Fibroblast of upper back skin (primary cell): ENCODE data around the gene AGAP1.

Experiments
- DNase-seq: peaks from one replicate; pipeline ENCODE4 v3.0.0-alpha.2; 2013

Gene AGAP1

DNA sequence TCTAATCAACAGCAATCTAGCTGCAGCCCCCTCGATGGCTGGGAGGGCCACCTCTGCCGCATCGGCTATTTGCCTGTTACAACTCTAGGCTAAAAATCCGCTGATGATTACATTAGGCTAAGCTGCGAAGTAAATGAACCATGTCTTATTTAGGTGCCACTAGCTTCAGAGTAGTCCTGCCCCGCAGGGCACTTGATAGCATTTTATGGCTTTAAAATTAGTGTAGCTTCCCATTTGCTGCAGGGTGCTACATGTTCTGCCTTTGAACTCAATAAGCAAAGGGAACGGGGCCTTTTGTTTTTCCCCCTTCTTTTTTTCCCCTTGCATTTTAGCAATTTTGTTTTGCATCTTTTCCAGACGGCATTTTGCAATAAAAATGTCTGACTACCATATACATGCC, 404.1 kb downstream of the AGAP1 start:
- DNase-seq = no peak

DNA sequence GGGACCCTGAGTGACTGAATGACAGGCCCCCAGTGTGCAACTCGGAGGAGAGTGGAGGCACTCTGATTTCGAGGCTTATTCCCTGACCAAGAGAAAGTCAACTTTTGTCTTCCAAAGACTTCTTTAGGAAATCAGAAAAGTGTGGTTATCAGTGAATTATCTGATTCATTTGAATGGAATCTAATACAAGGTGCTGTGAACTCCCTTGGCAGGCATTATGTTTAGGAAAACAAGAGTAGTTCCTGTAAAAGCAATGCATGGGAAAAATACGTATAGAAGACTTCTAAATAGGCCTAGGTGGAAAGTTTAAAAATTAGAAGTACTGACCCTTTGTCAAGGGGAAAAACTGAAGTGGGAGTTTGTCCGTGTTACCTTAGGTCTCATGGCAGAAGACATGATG, 404.9 kb downstream of the AGAP1 start:
- DNase-seq = peak; percentile 5

DNA sequence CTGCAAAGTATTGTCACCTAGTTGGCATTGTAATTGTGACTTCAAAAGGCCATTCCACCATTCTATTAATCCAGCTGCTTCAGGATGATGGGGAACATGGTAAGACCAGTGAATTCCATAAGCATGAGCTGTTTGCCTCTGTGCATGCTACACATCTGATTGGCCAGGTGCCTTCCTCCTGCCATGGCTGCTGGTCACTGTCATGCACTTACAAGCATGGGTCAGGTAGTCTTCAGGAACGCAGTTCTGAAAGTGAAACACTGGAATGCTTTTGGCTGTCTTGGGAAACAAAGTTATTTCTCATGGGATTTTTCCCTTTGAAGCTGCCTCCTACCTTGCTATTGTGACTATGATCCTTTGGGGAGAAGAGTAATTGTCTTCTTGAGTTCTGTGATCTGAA, 406.8 kb downstream of the AGAP1 start:
- peak; percentile 17 for DNase-seq

DNA sequence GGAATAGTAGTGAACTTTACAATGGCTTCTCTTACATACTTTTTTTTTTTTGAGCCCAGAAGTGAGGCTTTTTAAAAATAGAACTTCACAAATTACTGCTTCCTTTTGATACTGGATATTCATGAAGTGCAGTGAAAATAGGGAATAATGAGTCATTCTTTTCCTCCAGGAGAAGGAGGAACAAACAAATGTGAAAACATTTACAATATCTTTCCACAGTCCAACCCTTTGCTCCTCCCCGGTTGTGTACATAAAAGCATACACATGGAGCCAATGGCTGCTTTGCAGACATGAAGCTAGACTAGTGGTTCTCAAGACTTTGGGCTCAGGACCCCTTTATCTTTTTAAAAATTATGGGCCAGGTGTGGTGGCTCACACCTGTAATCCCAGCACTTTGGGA, 407.4 kb downstream of the AGAP1 start:
- no peak for DNase-seq

DNA sequence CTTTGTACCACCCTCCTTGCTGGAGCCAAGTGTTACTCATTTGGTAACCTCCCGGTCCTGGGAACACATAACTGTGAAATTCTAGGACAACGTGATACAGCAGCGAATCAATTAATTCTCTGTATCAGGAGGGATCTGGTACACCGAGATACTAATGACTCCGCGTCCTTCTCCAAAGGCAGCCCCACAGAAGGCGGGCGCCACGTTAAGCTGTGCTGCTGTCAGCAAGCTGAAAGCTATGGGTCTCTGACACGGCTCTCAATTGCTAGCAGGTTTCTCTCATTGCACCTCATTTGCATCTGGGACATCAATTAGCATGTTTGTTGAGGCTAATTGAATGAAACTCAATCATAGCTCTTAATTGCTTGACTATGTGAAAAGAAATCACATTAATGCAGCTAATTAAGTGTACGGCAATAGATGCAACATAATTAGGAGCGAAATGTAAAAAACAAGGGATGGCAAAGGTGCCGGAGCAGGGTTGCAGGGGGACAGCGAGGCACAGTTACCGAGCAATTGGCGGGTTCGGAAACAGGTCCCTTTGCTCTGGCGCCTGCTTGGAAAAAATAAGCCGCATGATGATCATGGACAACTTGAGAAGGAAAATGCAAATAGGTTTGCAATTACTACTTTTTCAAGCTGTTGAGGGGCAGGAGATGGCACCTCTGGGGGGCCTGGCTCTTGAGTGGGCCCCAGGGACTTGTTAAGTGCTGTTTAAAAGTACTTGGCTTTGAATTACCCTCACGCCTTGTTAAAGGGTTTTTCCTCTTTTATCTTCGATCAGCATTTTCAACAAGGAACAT, 410.1 kb downstream of the AGAP1 start:
- no peak for DNase-seq

DNA sequence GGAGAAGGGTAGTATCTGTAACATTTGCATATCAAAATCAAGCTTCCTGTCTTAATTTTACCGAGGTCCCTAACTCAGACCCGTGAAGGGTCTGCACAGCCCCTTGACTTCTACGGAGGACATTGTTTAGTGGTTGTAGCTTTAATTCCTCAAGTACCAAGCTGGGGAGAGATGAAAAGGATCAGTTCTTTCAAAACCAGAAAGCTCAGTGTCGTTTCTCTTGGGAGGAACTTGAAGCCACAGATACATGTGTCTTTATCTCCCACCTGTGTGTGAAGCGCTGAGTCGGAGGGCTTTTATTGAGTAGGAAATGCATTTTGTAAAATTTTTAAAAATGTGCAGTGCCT, 410.7 kb downstream of the AGAP1 start:
- DNase-seq = no peak

DNA sequence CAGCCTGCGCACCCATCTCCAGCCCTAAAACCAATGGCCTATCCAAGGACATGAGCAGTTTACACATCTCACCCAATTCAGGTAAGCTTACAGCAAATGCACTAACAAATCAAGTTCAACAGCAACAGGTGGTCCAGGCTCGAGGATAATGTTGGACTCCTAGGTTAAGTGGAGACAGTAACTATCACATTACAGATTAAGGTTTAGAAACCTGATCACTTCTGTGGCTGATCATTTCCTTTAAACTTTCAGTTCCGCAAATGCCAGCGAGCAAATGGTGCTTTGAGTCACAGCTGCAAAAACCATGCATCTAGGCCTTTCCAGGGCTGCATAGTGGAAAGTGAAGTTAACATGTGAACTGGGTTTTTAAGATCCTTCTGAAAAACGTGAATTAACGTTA, 415.0 kb downstream of the AGAP1 start:
- DNase-seq = no peak

DNA sequence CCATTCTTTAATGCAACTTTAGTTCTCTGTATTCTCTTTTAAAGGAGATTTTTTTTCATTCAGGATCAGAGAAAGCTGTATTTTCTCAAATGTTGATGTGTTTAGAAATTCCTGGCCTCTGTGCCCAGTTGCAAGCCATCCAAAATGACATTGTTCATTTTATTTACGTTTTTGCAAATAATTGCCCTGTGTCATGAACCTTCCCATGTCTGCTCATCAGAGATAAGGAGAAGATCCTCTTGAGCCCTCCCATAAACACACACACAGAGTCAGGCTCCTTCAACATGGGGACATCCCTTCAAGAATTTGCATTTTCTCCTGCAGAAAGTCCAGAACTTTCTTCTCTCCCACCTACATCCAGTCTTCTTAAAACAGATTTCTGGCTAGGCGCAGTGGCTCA, 415.5 kb downstream of the AGAP1 start:
- no peak for DNase-seq

DNA sequence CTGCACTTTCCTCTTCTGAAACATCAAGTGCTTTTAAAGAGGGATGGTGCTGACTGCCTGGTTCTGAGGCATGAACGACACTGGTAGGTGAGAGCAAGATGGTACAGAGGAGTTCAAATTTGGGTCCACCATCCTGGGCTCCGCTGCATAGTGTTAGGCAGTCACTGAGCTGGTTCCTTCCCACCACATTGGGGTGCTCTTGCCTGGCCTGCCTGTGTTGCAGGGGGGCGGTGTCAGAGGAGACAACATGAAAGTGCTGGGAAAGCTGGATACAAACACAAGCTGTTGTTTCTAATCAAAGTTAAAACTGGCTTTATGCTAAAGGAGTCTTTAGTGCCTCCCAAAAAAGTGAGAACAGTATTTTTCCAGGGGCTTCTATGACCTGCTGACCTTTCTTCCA, 416.2 kb downstream of the AGAP1 start:
- no peak for DNase-seq

DNA sequence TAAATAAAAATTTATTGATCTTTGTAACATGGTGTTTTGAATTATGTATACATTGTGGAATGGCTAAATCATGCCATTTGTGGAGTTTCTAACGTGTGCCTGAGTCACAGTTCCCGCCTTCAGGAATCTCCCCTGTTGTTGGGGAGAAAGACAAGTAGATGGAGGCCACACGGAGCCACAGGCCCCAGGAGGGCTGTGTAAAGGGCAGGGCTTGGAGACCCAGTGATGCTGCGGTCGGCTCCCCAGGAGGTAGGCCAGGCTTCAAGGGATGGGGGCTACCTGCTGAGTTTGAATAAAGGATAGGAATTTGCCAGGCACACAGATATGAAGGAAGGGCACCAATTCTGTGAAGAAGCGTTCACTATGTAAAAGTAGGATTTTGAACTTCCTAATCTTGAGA, 417.3 kb downstream of the AGAP1 start:
- DNase-seq = no peak

DNA sequence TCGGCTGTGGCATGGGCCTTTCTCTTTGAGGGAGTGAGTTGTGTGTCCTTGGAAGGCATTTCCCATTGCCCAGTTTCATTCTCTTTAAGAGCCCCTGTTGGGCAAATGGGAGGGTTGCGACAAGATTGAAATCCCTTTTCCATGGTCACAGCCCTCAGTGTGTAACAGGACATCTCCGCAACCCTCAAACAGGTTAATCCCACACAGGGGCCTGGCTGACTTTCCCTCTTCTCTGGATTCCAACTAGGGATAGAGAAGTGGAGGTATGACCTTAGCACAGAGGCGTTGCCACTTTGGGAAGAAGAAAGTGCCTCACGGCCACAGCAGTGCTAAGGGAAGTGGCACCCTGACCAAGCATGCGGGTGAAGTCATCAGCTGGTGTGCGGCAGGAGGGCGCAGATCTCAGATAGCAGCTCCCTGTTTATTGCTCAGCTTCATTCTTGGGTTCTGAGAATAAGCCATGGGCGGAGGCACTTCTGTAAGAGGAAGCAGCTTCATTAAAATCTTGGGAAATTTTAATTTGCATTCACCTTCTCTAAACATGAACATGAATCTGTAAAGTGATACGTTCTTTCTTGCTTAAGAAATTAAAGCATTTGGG, 417.9 kb downstream of the AGAP1 start:
- no peak for DNase-seq

DNA sequence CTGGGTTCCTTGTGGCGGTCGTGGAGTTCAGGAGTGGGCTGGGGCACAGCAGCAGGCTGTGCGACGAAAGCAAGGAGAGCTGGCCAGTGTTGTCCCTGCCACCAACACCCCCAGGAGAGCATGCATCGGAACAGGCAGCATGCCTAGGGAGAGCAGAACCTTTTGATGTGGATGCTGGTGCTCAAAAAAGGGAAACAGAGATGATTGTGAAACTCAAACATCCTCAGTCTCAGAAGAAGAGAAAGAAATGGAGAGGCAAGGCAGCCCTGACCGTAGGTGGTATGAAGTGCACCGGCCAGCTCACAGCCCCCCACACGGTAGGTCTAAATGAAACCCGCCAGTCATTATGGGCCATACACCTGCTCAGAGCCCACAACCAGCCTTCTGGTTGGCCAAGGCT, 420.9 kb downstream of the AGAP1 start:
- DNase-seq = no peak

DNA sequence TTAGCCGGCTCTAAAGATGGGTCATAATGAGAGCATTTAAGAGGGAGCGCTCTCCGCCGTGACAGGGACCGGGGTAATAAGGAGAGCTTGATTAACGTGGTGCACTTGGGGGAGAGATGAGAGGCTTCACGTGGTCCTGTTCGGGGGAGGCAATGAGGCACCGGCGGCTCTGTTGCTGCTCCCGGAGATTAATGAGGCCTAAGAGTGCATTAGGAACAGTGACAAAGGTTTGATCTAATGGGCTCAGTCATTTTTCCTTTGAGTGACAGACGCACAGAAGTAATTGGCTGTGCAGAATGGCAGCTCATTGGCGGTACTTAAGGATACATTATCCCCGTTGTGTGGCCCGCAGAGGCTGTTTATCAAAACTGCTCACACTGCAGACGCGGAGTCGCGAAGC, 423.7 kb downstream of the AGAP1 start:
- no peak for DNase-seq

DNA sequence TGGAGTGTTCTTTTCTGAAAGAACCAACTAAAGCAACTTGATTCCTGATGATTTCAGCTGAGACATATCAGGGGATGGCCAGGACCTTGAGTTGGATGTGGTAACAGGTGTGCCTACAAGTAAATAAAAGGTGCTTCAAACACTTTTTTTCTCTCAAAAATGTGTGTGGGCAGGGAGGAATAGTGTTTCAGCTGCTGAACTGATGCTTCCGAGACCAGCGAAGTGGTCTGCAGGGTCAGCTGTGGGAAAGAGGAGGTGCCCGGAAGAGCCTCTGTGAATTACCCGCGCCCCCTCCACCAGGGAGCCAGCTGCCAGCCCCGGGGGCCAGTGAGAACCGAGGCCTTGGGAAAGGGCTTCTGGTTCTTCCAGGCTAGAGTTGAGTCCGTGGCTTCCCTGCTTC, 425.0 kb downstream of the AGAP1 start:
- no peak for DNase-seq

DNA sequence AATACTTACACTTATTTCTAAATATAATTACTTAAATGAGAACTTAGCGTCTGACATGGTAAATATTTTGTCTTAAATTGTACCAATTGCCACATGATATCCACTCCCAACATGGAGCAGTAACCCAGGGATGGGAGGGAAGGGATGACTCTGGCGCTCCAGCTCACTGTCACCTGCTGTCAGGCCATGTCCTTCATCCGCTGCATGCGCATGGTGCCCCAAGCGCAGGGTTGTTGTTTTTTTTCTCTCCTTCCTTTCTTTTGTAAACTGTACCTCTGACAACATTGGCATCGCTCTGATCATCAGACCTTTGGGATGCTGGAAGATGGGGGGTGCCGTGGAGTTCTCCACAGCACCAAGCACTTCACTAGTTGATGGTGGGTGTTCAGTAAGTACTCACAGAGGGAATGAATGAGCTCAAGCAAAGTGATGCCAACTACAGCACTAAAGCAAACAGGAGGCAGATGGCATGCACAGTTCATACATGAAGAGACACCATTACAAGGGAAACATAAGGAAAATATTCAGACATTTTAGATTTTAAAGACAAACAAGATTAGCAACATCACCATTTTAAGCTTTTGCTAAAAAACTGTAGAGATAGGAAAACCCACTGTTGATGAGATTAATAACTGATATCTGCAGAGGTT, 426.5 kb downstream of the AGAP1 start:
- DNase-seq = no peak

DNA sequence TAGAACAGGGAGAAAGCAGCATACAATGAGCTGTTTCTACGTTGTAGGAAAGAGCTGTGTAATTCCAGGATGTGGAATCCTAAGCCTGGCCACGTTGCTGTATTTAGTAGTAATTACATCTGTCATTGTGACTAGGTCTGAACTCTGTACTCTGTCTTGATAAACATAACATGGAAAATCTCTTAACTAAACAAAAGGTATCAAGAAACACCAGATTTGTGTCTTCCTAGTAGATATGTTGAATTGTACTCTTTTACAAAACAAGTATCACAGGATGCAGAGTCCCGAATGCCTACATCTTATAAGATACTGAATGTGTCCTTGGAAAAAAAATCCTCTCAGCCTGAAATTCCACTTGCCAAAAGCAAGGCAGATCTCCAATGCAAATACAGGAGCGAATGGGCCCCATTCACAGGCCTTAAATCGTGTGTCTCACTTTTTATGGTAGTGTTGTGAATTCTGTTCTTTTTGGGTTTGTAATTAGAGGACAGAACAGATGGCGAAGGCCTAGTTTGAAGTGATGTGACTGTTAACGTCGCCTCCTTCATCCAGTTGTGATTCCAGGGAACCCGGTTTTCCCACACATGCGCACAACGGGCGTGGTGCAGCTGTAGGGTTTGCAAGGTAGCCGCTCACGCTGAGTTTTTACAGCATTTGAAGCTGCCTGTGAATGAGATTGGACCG, 427.8 kb downstream of the AGAP1 start:
- DNase-seq = no peak

DNA sequence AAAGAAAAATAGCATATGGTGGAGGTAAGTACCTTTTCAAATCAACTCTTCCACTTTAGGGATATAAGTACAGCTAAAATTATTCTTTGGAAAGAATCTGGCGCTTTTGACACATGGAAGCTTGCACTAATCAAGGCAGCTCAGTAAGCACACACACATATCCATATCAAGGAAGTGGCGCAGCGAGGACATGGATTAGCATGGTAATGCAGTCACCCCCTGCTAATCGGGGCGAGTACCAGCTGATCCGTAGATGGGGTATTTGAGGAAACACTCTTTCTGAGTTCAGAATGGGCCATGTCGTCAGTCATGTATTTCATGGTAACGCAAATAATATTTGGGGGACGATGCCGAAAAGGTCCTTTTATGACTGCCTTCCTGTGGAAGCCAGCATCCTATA, 429.0 kb downstream of the AGAP1 start:
- no peak for DNase-seq

DNA sequence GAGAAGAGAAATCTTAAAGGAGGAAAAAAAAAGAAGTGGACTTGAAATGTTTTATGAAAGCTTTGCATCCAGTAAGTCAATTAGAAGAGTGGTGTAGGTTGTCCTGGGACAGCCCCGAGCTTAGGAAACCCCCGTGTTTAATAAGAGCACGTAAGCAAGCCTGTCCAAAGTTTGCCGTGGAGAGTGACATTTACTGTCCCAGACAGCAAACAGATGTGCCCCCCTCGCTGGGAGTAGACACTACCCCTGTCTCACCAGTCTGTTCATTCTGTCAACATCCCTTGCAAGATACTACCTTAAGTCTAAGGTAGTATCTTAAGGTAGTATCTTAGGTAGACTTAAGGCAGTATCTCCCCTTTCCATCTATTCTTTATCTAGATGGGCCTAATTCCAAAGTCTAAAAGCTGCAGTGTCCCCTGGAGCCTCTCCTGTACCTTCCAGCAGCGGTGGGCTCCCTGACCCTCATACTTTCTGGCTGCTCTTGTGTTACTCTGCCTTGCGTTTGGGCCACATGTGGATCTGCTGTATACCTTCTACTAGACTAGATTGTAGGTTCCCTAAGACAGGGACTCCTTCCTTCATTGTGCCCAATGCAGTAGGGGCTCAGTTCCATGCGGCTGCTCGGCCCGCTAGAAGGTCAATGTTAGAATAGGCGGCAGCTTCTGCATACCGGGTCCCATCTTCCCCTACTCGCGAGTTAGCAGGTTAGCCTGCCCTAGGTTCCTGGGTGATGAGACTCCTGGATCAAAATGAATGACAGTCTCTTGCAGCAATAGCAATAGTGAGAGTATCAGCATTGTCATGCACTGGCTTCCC, 430.2 kb downstream of the AGAP1 start:
- no peak for DNase-seq

DNA sequence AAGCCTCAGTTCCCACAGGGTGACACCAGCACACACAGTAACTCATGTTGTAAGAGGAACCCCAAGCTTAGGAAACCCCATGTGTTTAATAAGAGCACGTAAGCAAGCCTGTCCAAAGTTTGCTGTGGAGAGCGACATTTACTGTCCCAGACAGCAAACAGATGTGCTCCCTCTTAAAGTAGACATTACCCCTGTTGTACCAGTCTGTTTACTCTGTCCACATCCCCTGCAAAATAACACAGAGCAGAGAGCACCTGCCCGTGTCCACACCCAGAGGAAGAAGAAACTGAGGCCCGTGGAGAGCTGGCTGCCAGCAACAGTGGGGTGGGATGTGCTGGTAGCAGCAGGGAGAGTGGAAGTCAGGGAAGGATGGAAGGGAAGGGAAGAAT, 430.8 kb downstream of the AGAP1 start:
- DNase-seq = no peak

DNA sequence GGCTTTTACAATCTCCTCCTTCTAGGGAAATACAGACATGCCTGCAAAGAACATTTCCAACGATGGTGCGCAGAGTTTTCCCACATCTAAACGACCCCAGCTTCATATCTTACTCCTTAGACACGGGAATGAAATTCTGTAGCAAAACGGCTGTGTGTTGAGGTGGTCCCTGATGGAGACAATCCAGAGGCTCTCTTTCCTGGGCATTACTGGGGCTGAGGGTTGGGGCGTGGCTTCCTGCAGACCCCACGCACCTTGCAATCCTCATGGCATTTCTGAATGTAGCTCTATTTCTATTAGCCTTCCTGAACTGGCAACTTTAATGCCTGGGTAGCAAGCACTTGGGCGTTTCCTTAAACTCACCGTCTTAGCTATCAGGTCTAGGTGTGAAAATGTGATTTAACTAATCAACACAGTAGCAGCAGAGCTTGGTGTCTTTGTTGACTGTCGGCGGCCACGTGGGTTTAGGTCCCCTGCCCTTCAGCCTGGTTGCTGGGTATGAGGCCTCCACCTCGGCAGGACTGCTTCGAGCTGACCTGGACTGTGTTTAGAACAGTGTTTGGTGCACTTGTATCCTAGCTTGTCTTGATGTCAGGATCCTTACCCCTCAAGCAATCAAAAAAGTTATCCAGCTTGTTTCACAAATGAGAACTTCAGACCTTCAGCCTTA, 431.5 kb downstream of the AGAP1 start:
- no peak for DNase-seq

DNA sequence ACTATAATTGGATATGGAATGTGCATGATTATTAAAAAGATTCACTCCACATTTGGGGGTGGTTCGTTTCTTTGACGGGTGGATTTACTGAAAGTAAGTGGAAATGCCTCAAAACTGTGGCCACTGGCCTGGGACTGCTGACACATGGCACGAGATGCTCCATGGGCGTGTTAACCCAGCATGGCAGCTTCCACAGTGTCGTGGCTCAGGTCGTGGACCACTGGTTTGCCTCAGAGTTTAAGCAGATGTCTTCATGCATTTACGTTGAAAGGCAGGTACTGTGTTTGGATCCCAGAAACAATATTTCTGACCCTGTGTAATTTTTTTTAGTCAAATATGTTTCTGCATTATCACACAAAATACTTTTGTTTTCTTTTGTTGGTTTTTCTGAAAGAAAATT, 432.4 kb downstream of the AGAP1 start:
- DNase-seq = no peak

DNA sequence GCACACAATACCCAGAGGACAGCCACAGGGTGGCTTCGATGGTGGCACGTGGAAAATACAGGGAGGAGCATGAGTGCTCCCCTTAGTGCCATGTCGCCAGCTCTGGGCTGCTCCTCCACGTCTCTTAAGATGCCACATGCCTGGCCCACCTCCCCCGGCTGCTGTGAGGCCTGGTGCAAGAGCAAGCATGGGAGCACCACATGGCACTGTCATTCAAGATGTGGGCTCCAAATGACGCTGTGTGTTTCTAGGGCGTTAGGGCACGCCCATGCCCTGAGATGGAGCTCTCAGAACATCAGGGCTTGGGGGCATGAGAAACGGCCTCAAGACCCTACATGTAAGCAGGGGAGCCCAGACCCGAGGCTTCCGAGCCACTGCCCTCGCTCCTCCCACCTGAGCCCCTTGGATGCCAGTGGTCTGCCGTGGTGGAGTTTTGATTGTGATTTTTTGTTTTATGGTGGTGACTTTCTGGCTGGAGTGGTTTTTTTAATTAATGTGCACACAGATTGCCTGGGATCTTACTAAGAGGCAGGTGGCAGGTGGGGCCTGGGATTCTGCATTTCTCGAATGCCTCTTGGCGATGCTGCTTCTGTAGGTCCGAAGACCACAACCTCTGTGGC, 435.0 kb downstream of the AGAP1 start:
- DNase-seq = no peak
